Rectal smooth muscle tissue (tissue), 1 donor: ENCODE results near the gene BTBD17.

Experiments
- H3K27ac ChIP-seq: one replicate; pipeline ENCODE4 v1.7.0; 2013; ENCODE audit warnings: low read depth, low read length, inconsistent platforms
- H3K27me3 ChIP-seq: one replicate; pipeline ENCODE4 v1.7.0; 2013; ENCODE audit warnings: low read length; ENCODE audit not compliant: control insufficient read depth, insufficient read depth
- H3K36me3 ChIP-seq: one replicate; pipeline ENCODE4 v1.7.0; 2013; ENCODE audit warnings: low read length; ENCODE audit not compliant: control insufficient read depth, insufficient read depth
- H3K4me1 ChIP-seq: one replicate; pipeline ENCODE4 v1.7.0; 2013; ENCODE audit warnings: low read length; ENCODE audit not compliant: control insufficient read depth, insufficient read depth
- H3K4me3 ChIP-seq: one replicate; pipeline ENCODE4 v1.7.0; 2013; ENCODE audit warnings: low read length
- H3K9ac ChIP-seq: one replicate; pipeline ENCODE4 v1.7.0; 2013; ENCODE audit warnings: low read length

Gene BTBD17

GRCh38 chr17:74317071-74317470, 44.6 kb downstream of the BTBD17 start:
- no peak overlapping the region for H3K27ac ChIP-seq
- no peaks in the 10 kb centered on the region for H3K27me3 ChIP-seq
- H3K36me3 ChIP-seq = no peaks in the 10 kb centered on the region
- no peak overlapping the region for H3K9ac ChIP-seq
- no peak overlapping the region for H3K4me3 ChIP-seq
- H3K4me1 ChIP-seq = no peaks in the 10 kb centered on the region

DNA sequence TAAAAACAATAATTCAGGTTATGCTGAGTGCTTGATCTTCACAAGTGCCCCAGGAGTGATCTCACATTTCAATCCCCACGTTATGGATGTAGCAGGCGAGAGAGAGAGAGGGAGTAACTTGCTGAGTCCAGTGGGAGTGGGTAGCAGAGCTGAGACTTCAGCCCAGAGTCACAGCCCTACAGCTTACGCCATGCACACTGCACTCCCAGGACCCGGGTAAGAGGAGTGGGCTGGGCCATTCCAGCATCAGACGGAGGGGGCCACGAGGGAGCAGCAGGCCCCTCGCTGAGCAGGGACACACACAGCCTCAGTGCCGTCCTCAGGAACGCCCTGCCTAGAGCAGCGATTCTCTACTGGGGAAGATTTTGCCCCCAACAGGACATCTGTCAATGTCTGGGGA, 45.4 kb downstream of the BTBD17 start:
- Histone ChIP-seq H3K27ac (no peak overlapping the region), H3K4me1 (no peaks in the 10 kb centered on the region), H3K36me3 (no peaks in the 10 kb centered on the region), H3K4me3 (no peak overlapping the region), H3K27me3 (no peaks in the 10 kb centered on the region), H3K9ac (no peak overlapping the region)

DNA sequence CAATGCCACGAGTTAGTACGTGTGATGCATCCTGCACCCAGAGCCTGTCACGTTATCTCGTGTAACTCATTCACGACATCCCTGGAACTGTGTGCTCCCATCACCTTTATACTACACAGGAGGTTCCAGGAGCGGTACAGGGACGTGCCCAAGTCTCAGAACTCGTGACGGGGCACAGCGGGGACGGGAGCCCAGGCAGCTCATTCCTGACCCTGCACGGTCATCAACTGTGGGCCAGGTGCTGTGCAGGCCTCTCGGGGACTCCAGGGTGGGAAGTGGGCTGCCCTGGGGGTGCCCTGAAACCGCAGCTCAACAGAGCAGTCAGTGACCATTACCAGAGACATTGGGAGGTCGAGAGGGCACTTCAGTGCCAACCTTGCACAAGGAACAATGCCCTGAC, 46.8 kb downstream of the BTBD17 start:
- Histone ChIP-seq H3K27ac (no peak overlapping the region), H3K27me3 (no peaks in the 10 kb centered on the region), H3K4me1 (no peaks in the 10 kb centered on the region), H3K4me3 (no peak overlapping the region), H3K36me3 (no peaks in the 10 kb centered on the region), H3K9ac (no peak overlapping the region)

DNA sequence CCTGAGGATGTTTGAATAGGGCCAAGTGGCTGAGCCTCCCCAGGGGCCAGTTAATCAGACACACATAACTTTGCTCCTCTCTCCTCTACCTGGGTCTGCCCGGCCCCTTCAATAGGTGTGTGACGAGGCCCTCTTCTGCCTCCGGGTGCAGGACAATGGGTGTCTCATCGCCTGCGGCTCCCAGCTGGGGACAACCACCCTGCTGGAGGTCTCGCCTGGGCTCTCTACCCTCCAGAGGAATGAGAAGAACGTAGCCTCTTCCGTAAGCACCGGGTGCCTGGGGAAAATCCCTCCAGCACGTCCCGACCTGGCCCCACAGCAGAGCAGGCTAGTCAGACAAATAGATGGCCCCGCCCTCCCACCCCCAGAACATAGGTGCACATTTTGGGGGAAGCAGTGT, 51.8 kb downstream of the BTBD17 start:
- Histone ChIP-seq H3K4me1 (no peaks in the 10 kb centered on the region), H3K36me3 (no peaks in the 10 kb centered on the region), H3K27ac (no peak overlapping the region), H3K27me3 (peaks cover 2% of the 10 kb centered on the region), H3K9ac (no peak overlapping the region), H3K4me3 (no peak overlapping the region)

DNA sequence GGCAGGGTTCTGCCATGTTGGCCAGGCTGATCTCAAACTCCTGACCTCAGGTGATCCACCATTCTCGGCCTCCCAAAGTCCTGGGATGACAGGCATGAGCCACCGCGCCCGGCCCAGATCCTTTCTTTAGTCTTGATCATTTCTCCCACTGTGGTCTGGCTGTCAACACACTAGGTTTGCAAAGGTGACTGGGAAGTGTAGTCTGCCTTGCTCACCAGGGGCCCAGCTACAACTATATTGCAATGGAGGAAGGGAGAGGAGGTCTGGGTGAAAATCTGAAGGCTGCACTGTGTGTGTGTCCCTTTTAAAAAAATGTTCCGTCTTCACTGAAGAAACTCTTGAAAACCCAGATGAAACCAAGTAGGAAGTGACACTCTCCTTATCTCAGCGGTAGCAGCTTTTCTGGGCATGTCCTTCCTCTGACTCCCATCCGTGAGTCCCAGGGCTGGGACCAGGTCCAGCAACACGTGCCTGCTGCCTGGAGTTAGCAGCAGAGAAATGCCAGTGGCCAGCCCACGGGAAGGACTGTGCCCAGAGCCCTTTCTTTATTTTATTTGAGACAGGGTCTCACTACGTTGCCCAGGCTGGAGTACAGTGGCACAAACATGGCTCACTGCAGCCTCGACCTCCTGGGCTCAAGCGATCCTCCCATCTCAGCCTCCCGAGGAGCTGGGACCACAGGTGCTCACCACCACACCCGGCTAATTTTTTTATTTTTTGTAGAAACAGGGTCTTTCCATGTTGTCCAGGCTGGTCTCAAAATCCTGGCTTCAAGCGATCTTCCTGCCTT, 53.5 kb downstream of the BTBD17 start:
- H3K4me1 ChIP-seq = no peaks in the 10 kb centered on the region
- no peaks in the 10 kb centered on the region for H3K36me3 ChIP-seq
- no peak overlapping the region for H3K4me3 ChIP-seq
- no peak overlapping the region for H3K27ac ChIP-seq
- H3K9ac ChIP-seq = no peak overlapping the region
- H3K27me3 ChIP-seq = peaks cover 2% of the 10 kb centered on the region
